Measurements from ENCODE around the gene FAM240A.

The FAM240A gene

DNA sequence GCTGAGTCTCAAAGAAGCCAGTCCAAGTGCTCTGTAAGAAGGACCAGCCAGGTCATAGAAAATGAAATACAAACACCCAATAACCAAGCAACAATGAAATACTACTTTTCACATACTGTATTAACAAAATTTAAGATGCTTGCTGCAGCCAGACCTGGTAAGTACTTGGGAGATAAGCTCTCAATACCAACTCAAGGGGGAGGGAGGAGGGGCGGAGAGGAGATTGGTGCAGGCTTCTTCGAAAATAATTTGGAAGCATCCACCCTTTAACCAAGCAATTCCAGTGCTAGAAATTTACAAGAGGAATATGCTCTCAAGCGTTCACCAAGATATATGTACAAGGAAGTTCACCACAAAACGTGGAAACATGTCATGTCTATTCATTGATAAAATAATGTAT lies 38.6 kb upstream of the FAM240A start:
- H3K27ac ChIP-seq (ENCODE audit: low read depth, low read length), result no peak overlapping the region
- H3K4me1 ChIP-seq (ENCODE audit: control insufficient read depth, low read length), result no peaks in the 10 kb centered on the region
- H3K9me2 ChIP-seq (replicated peaks; ENCODE audit: control insufficient read depth, low read length), result no peaks in the 10 kb centered on the region
- no peak for TF ChIP-seq EZH2phosphoT487 (IDR thresholded peaks at IDR 0.05; ENCODE audit: borderline replicate concordance, low read length)
- TF ChIP-seq CTCF (IDR thresholded peaks at IDR 0.05; ENCODE audit: low read depth, low read length, poor library complexity, severe bottlenecking), result no peak
- no peaks in the 10 kb centered on the region; the same call in 1 of the 2 replicates for H3K9me3 ChIP-seq (ENCODE audit: control insufficient read depth, insufficient read depth, low read length)
- no peaks in the 10 kb centered on the region for H3K36me3 ChIP-seq (ENCODE audit: control insufficient read depth, low read length)
- H3K27me3 ChIP-seq (ENCODE audit: control insufficient read depth, low read length), result no peaks in the 10 kb centered on the region
- H3K79me2 ChIP-seq (ENCODE audit: control insufficient read depth, low read length), result no peaks in the 10 kb centered on the region
- H3K4me2 ChIP-seq (ENCODE audit: low read length), result no peak overlapping the region
- no peaks in the 10 kb centered on the region for H3F3A ChIP-seq (ENCODE audit: control insufficient read depth, insufficient read depth)
- H4K20me1 ChIP-seq (ENCODE audit: control insufficient read depth, insufficient read depth, low read depth, low read length), result no peaks in the 10 kb centered on the region
- H3K4me3 ChIP-seq (ENCODE audit: low read length), result no peak overlapping the region

DNA sequence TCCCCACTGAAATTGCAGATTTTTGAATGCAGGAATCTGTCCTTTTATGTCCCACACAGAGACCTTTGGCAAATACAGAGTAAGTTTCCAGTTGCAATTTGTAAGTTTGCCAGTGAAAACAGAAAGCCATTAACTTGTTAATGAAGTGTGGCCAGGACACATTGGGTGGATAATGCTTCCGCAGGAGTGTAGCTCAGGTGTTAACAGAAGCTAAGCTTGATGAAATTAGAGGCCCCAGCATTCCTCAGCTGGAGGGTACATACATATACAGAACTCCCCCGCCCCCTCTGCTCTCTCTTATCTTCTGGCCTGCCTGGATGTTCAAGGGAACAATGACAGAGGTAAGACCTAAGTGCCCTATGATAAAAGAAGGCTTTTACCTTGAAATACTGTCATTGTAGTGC lies 38.1 kb upstream of the FAM240A start:
- no peak overlapping the region for H3K4me2 ChIP-seq (ENCODE audit: low read length)
- no peaks in the 10 kb centered on the region for H3K36me3 ChIP-seq (ENCODE audit: control insufficient read depth, low read length)
- H3K27ac ChIP-seq (ENCODE audit: low read depth, low read length), result no peak overlapping the region
- H3K27me3 ChIP-seq (ENCODE audit: control insufficient read depth, low read length), result no peaks in the 10 kb centered on the region
- no peaks in the 10 kb centered on the region for H3K9me2 ChIP-seq (replicated peaks; ENCODE audit: control insufficient read depth, low read length)
- H3K79me2 ChIP-seq (ENCODE audit: control insufficient read depth, low read length), result no peaks in the 10 kb centered on the region
- no peaks in the 10 kb centered on the region for H3F3A ChIP-seq (ENCODE audit: control insufficient read depth, insufficient read depth)
- TF ChIP-seq EZH2phosphoT487 (IDR thresholded peaks at IDR 0.05; ENCODE audit: borderline replicate concordance, low read length) (no peak), CTCF (IDR thresholded peaks at IDR 0.05; ENCODE audit: low read depth, low read length, poor library complexity, severe bottlenecking) (no peak)
- no peak overlapping the region for H3K4me3 ChIP-seq (ENCODE audit: low read length)
- H3K4me1 ChIP-seq (ENCODE audit: control insufficient read depth, low read length), result no peaks in the 10 kb centered on the region
- H3K9me3 ChIP-seq (ENCODE audit: control insufficient read depth, insufficient read depth, low read length), result no peaks in the 10 kb centered on the region; the same call in 1 of the 2 replicates
- H4K20me1 ChIP-seq (ENCODE audit: control insufficient read depth, insufficient read depth, low read depth, low read length), result no peaks in the 10 kb centered on the region

DNA sequence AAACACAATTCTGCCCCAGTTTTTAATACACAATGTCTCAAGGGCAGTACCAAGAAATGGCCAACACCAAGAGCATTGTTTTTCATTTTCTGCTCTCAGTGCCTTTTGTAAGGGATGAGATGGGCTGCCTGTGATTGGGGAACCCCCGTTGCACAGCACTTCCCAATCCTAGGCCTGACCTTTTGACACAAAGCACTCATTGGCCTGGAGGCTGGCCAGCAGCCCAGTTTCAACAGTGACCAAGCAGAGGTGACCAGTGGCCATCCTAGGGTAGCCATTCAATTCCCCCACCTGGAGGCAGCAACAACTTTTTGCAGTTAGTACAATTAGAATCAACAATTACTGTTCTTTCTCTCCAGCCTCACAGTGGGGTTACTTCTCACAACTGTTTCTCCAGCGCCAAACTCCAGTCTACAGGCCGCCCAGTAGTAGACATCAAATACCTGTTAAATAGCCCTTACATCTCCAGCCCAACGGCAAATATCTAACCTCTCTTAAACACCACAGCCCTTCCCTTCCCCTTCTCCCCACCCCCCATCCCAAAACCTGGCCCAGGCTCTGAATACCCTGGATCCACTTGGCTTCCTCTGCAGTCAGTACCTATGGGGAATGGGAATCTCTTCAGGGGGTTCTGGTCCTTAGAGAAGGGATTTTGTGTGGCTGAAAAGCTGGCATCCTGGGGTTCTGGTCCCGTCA lies 37.3 kb upstream of the FAM240A start:
- no peaks in the 10 kb centered on the region for H3K9me2 ChIP-seq (replicated peaks; ENCODE audit: control insufficient read depth, low read length)
- H3K4me3 ChIP-seq (ENCODE audit: low read length), result no peak overlapping the region
- H3F3A ChIP-seq (ENCODE audit: control insufficient read depth, insufficient read depth), result no peaks in the 10 kb centered on the region
- no peak overlapping the region for H3K27ac ChIP-seq (ENCODE audit: low read depth, low read length)
- H4K20me1 ChIP-seq (ENCODE audit: control insufficient read depth, insufficient read depth, low read depth, low read length), result no peaks in the 10 kb centered on the region
- no peak overlapping the region for H3K4me2 ChIP-seq (ENCODE audit: low read length)
- no peaks in the 10 kb centered on the region for H3K79me2 ChIP-seq (ENCODE audit: control insufficient read depth, low read length)
- no peaks in the 10 kb centered on the region for H3K36me3 ChIP-seq (ENCODE audit: control insufficient read depth, low read length)
- H3K4me1 ChIP-seq (ENCODE audit: control insufficient read depth, low read length), result no peaks in the 10 kb centered on the region
- no peaks in the 10 kb centered on the region for H3K9me3 ChIP-seq (ENCODE audit: control insufficient read depth, insufficient read depth, low read length)
- no peaks in the 10 kb centered on the region for H3K27me3 ChIP-seq (ENCODE audit: control insufficient read depth, low read length)
- no peak for TF ChIP-seq EZH2phosphoT487 (IDR thresholded peaks at IDR 0.05; ENCODE audit: borderline replicate concordance, low read length)
- TF ChIP-seq CTCF (IDR thresholded peaks at IDR 0.05; ENCODE audit: low read depth, low read length, poor library complexity, severe bottlenecking), result no peak

Measured in DOHH2 (cell line).